Measurements from ENCODE around the gene TRIP11.

Gene TRIP11

DNA sequence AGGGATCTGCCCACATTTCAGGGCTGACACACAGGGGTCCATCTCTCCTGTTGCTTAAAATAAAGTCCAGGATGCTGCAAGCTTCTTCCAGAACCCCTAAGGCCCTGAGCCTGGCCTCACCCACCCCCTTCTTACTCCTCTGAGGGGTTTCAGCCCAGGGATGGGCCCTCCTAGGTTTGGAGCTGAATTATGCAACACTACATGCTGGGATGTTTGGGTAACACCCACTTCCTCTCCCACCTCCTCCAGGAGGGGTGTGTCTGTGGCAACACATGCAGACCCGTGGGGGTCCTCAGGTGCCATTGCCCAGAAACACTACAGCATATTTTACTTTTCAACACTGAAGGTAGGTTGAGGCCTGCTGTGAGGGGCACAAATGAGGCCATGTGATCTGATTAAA, 97.7 kb downstream of the TRIP11 start:
- no peaks in the 10 kb centered on the region for H3K27me3 ChIP-seq (ENCODE audit: insufficient read depth, low read length)
- no peak overlapping the region for H4K8ac ChIP-seq (ENCODE audit: low read depth, low read length)
- no peak overlapping the region for H2BK5ac ChIP-seq (ENCODE audit: low read depth, low read length, poor library complexity)
- H4K12ac ChIP-seq (ENCODE audit: low read depth, low read length): no peak overlapping the region
- H4K91ac ChIP-seq (ENCODE audit: low read depth, low read length): no peak overlapping the region
- H2AK5ac ChIP-seq (ENCODE audit: low read length): no peak overlapping the region
- H3K27ac ChIP-seq (ENCODE audit: low read depth, low read length): no peak overlapping the region
- no peak overlapping the region for H3K9ac ChIP-seq (ENCODE audit: low read length)
- H2AFZ ChIP-seq (ENCODE audit: insufficient read depth, low read length, poor library complexity): no peak overlapping the region
- no peak overlapping the region for H3K23ac ChIP-seq (ENCODE audit: low read length)
- H2BK12ac ChIP-seq (ENCODE audit: low read length): no peak overlapping the region
- no peak overlapping the region for H2BK120ac ChIP-seq (ENCODE audit: insufficient read depth, low read length, poor library complexity)
- DNase-seq: no peak
- WGBS (ENCODE audit: extremely low coverage, insufficient coverage, insufficient read length): no CpG with 5 or more reads among the region's 1 CpG
- peaks cover 2 to 5% of the 10 kb centered on the region in 2 experiments for H3K4me1 ChIP-seq (ENCODE audit: control insufficient read depth in 1 of 2, insufficient read depth in 2 of 2, low read length in 2 of 2)
- no peak overlapping the region for H3K4me3 ChIP-seq (ENCODE audit: low read depth, low read length)
- H3K4me2 ChIP-seq (ENCODE audit: low read length): no peak overlapping the region
- H3K79me2 ChIP-seq (ENCODE audit: control insufficient read depth, insufficient read depth, low read length, poor library complexity): no peaks in the 10 kb centered on the region
- H3K4ac ChIP-seq (ENCODE audit: low read depth, low read length): no peak overlapping the region
- H3K9me3 ChIP-seq (ENCODE audit: insufficient read depth, low read depth, low read length): no peaks in the 10 kb centered on the region
- peaks cover 0 to 3% of the 10 kb centered on the region in 2 experiments for H3K36me3 ChIP-seq (ENCODE audit: control insufficient read depth in 1 of 2, insufficient read depth in 2 of 2, low read length in 2 of 2)
- H3K79me1 ChIP-seq (ENCODE audit: low read length): peaks cover 2% of the 10 kb centered on the region
- no peak overlapping the region for H3K14ac ChIP-seq (ENCODE audit: low read length)
- H3K18ac ChIP-seq (ENCODE audit: low read length): no peak overlapping the region

DNA sequence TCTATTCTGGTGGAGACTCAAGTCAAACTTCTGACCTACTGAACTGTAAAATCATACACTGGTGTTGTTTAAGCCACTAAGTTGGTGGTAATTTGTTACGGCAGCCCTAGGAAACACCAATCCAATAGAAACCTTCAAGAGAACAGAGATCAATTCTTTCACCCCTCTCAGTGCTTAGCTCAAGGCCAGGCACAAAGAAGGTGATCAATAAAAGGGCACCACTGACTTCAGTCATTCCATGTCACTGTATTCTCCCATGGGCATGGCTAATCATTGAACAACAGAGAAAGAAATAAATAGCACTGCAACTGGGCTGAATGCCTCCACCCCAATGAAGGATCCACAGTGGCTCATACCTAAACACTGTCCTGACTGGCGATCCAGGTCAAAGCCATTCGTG, 99.7 kb downstream of the TRIP11 start:
- no peak overlapping the region for H4K12ac ChIP-seq (ENCODE audit: low read depth, low read length)
- no peak overlapping the region for H3K4me2 ChIP-seq (ENCODE audit: low read length)
- H3K27ac ChIP-seq (ENCODE audit: low read depth, low read length): no peak overlapping the region
- no peak overlapping the region for H3K9ac ChIP-seq (ENCODE audit: low read length)
- H2AFZ ChIP-seq (ENCODE audit: insufficient read depth, low read length, poor library complexity): no peak overlapping the region
- no peak overlapping the region for H2BK5ac ChIP-seq (ENCODE audit: low read depth, low read length, poor library complexity)
- no peak overlapping the region for H3K14ac ChIP-seq (ENCODE audit: low read length)
- no peak overlapping the region for H4K8ac ChIP-seq (ENCODE audit: low read depth, low read length)
- H2BK120ac ChIP-seq (ENCODE audit: insufficient read depth, low read length, poor library complexity): no peak overlapping the region
- H3K4ac ChIP-seq (ENCODE audit: low read depth, low read length): no peak overlapping the region
- H3K4me1 ChIP-seq (ENCODE audit: control insufficient read depth in 1 of 2, insufficient read depth in 2 of 2, low read length in 2 of 2): peaks cover 0 to under 1% of the 10 kb centered on the region in 2 experiments
- no CpG with 5 or more reads among the region's 3 CpGs for WGBS (ENCODE audit: extremely low coverage, insufficient coverage, insufficient read length)
- peaks cover 2 to 3% of the 10 kb centered on the region in 2 experiments for H3K36me3 ChIP-seq (ENCODE audit: control insufficient read depth in 1 of 2, insufficient read depth in 2 of 2, low read length in 2 of 2)
- no peaks in the 10 kb centered on the region for H3K9me3 ChIP-seq (ENCODE audit: insufficient read depth, low read depth, low read length)
- no peak overlapping the region for H3K18ac ChIP-seq (ENCODE audit: low read length)
- no peak overlapping the region for H4K91ac ChIP-seq (ENCODE audit: low read depth, low read length)
- H2BK12ac ChIP-seq (ENCODE audit: low read length): no peak overlapping the region
- no peaks in the 10 kb centered on the region for H3K79me2 ChIP-seq (ENCODE audit: control insufficient read depth, insufficient read depth, low read length, poor library complexity)
- no peak overlapping the region for H2AK5ac ChIP-seq (ENCODE audit: low read length)
- no peaks in the 10 kb centered on the region for H3K79me1 ChIP-seq (ENCODE audit: low read length)
- H3K27me3 ChIP-seq (ENCODE audit: insufficient read depth, low read length): no peaks in the 10 kb centered on the region
- no peak overlapping the region for H3K4me3 ChIP-seq (ENCODE audit: low read depth, low read length)
- H3K23ac ChIP-seq (ENCODE audit: low read length): no peak overlapping the region
- DNase-seq: no peak

DNA sequence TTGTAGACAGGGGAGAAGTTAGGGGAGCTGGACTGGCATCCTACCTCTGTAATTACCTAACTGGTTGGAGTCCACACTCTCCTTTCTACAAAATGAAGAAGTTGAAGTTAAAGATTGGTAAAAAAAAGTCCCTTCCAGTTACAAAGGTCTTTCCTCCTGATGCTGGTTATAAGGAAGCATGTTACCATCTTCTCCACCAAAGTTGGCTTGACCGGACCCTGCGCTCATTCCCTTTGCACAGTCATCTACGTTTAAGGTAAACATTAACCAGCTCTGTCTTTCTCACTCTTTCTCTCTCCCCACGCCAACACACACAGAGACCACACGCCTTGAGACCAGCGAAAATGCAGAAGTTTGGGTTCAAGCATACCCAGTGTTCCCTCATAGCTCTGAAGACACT, 104.3 kb downstream of the TRIP11 start:
- Histone ChIP-seq H3K4me2 (ENCODE audit: low read length) (no peak overlapping the region), H3K79me1 (ENCODE audit: low read length) (no peaks in the 10 kb centered on the region), H3K4ac (ENCODE audit: low read depth, low read length) (no peak overlapping the region), H4K8ac (ENCODE audit: low read depth, low read length) (no peak overlapping the region), H3K14ac (ENCODE audit: low read length) (no peak overlapping the region), H3K4me1 (ENCODE audit: control insufficient read depth in 1 of 2, insufficient read depth in 2 of 2, low read length in 2 of 2) (peaks cover 2 to 6% of the 10 kb centered on the region in 2 experiments), H4K12ac (ENCODE audit: low read depth, low read length) (no peak overlapping the region), H3K4me3 (ENCODE audit: low read depth, low read length) (no peak overlapping the region), H3K36me3 (ENCODE audit: control insufficient read depth in 1 of 2, insufficient read depth in 2 of 2, low read length in 2 of 2) (peaks cover 0 to 2% of the 10 kb centered on the region in 2 experiments), H3K9ac (ENCODE audit: low read length) (no peak overlapping the region), H2AFZ (ENCODE audit: insufficient read depth, low read length, poor library complexity) (no peak overlapping the region), H3K18ac (ENCODE audit: low read length) (no peak overlapping the region), H2BK5ac (ENCODE audit: low read depth, low read length, poor library complexity) (no peak overlapping the region), H3K23ac (ENCODE audit: low read length) (no peak overlapping the region), H2BK12ac (ENCODE audit: low read length) (no peak overlapping the region), H4K91ac (ENCODE audit: low read depth, low read length) (no peak overlapping the region), H3K9me3 (ENCODE audit: insufficient read depth, low read depth, low read length) (no peaks in the 10 kb centered on the region), H2BK120ac (ENCODE audit: insufficient read depth, low read length, poor library complexity) (no peak overlapping the region), H3K79me2 (ENCODE audit: control insufficient read depth, insufficient read depth, low read length, poor library complexity) (no peaks in the 10 kb centered on the region), H3K27me3 (ENCODE audit: insufficient read depth, low read length) (no peaks in the 10 kb centered on the region), H3K27ac (ENCODE audit: low read depth, low read length) (no peak overlapping the region), H2AK5ac (ENCODE audit: low read length) (no peak overlapping the region)
- DNase-seq: no peak
- WGBS (ENCODE audit: extremely low coverage, insufficient coverage, insufficient read length): no CpG with 5 or more reads among the region's 6 CpGs

DNA sequence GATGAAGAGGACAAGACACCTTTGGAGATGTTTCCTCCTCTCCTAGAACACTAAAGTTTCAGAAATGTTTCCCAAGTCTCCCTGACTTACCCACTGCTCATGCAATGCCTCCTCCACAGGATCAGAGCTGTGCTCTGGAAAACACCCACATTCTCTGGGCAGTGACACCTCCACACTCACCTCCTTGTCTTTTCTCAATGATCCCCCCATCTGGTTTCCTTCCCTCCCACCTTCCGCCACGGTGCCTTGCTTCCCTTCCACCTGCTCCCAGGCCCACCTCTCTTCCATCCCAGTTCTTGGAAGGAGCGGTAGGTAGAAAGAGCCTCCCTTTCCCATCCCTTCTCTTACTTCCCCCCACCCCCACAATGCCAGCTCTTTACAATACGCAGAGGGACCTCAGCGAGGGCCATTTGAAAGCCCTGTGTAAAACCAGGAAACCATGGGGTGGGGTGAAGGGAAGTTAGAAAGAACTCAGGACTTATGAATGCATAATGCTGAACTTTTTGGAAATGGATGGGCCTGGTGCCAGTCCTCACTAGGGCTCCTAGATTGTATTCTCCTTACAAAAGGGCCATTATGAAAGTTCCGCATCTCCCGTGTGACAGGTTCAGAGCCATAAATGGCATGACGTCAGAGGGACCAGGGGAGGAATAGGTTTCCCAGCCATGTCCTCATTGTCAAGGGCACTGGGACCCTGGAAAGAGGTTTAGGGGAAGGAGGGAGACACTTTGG, 105.1 kb downstream of the TRIP11 start:
- Histone ChIP-seq H3K18ac (ENCODE audit: low read length) (no peak overlapping the region), H4K8ac (ENCODE audit: low read depth, low read length) (no peak overlapping the region), H4K12ac (ENCODE audit: low read depth, low read length) (no peak overlapping the region), H3K4me2 (ENCODE audit: low read length) (no peak overlapping the region), H2AFZ (ENCODE audit: insufficient read depth, low read length, poor library complexity) (no peak overlapping the region), H3K4ac (ENCODE audit: low read depth, low read length) (no peak overlapping the region), H3K36me3 (ENCODE audit: control insufficient read depth in 1 of 2, insufficient read depth in 2 of 2, low read length in 2 of 2) (peaks cover 0 to 2% of the 10 kb centered on the region in 2 experiments), H2BK5ac (ENCODE audit: low read depth, low read length, poor library complexity) (no peak overlapping the region), H3K79me2 (ENCODE audit: control insufficient read depth, insufficient read depth, low read length, poor library complexity) (no peaks in the 10 kb centered on the region), H3K4me3 (ENCODE audit: low read depth, low read length) (no peak overlapping the region), H3K27me3 (ENCODE audit: insufficient read depth, low read length) (no peaks in the 10 kb centered on the region), H3K27ac (ENCODE audit: low read depth, low read length) (no peak overlapping the region), H3K14ac (ENCODE audit: low read length) (no peak overlapping the region), H2BK120ac (ENCODE audit: insufficient read depth, low read length, poor library complexity) (no peak overlapping the region), H3K23ac (ENCODE audit: low read length) (no peak overlapping the region), H2AK5ac (ENCODE audit: low read length) (no peak overlapping the region), H4K91ac (ENCODE audit: low read depth, low read length) (no peak overlapping the region), H3K4me1 (ENCODE audit: control insufficient read depth in 1 of 2, insufficient read depth in 2 of 2, low read length in 2 of 2) (peaks cover 5 to 10% of the 10 kb centered on the region in 2 experiments), H3K9me3 (ENCODE audit: insufficient read depth, low read depth, low read length) (no peaks in the 10 kb centered on the region), H2BK12ac (ENCODE audit: low read length) (no peak overlapping the region), H3K9ac (ENCODE audit: low read length) (no peak overlapping the region), H3K79me1 (ENCODE audit: low read length) (no peaks in the 10 kb centered on the region)
- DNase-seq: no peak
- no CpG with 5 or more reads among the region's 8 CpGs for WGBS (ENCODE audit: extremely low coverage, insufficient coverage, insufficient read length)
